ENCODE results near the gene TREML4. TPM values are rescaled to one million over a fixed set of nuclear protein-coding genes. Genes with fewer than 3 reads are reported as not detected.

Gene TREML4
- total RNA-seq, 2 donors from 2014 or later: not detected

- no peaks in the 10 kb centered on the region for H3K36me3 Mint-ChIP-seq
- peak overlapping the region; percentile 82 for H3K4me3 Mint-ChIP-seq
- DNase-seq (ENCODE audit: low spot score): peak; percentile 84
- peak; percentile 94 for ATAC-seq
- H3K27me3 Mint-ChIP-seq: no peaks in the 10 kb centered on the region
- peak overlapping the region; percentile 81 to 91 for H3K27ac Mint-ChIP-seq
- peaks cover 18 to 28% of the 10 kb centered on the region in 2 donors for H3K4me1 Mint-ChIP-seq (ENCODE audit: low read depth in 2 of 2)
- H3K9me3 Mint-ChIP-seq: peaks cover 4% of the 10 kb centered on the region
Observed at GRCh38 chr6:41271901-41272395, 43.8 kb downstream of the TREML4 start.

GRCh38 chr6:41272591-41273240, 44.6 kb downstream of the TREML4 start:
- H3K27ac Mint-ChIP-seq: peak overlapping the region; percentile 81 to 91
- H3K4me3 Mint-ChIP-seq: no peak overlapping the region
- no peak for ATAC-seq
- peaks cover 18 to 28% of the 10 kb centered on the region in 2 donors for H3K4me1 Mint-ChIP-seq (ENCODE audit: low read depth in 2 of 2)
- no peaks in the 10 kb centered on the region for H3K27me3 Mint-ChIP-seq
- H3K36me3 Mint-ChIP-seq: no peaks in the 10 kb centered on the region
- peaks cover 4% of the 10 kb centered on the region for H3K9me3 Mint-ChIP-seq
- DNase-seq (ENCODE audit: low spot score): no peak

DNA sequence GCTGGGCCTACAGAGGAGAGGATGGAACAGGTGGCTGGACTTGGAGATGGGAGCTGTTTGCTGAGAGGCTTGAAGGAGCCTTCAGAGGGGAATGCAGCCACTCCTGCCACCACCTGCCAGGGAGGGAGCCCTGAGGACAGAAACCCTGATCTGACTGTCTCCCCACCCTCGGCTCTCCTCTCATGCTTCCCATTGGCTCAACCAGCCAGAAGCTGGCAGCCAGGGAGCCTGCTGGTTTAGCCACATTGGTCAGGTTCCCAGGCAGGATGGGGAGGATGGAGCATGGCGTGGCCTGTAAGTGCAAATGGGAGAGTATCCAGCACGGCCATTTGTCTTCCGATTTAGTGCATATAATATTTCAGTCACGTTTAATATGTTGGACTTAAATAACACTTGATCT, 45.6 kb downstream of the TREML4 start:
- no peaks in the 10 kb centered on the region for H3K27me3 Mint-ChIP-seq
- H3K9me3 Mint-ChIP-seq: peaks cover 4% of the 10 kb centered on the region
- H3K27ac Mint-ChIP-seq: peak overlapping the region in 1 of 2 donors; percentile 49
- no peaks in the 10 kb centered on the region for H3K36me3 Mint-ChIP-seq
- H3K4me1 Mint-ChIP-seq (ENCODE audit: low read depth in 2 of 2): peaks cover 22 to 30% of the 10 kb centered on the region in 2 donors
- no peak overlapping the region for H3K4me3 Mint-ChIP-seq
- ATAC-seq (no peak), DNase-seq (ENCODE audit: low spot score) (no peak)

GRCh38 chr6:41274256-41274655, 46.1 kb downstream of the TREML4 start:
- peak overlapping the region in 1 of 2 donors; percentile 36 for H3K27ac Mint-ChIP-seq
- no peak overlapping the region for H3K4me3 Mint-ChIP-seq
- H3K27me3 Mint-ChIP-seq: no peaks in the 10 kb centered on the region
- peaks cover 28 to 36% of the 10 kb centered on the region in 2 donors for H3K4me1 Mint-ChIP-seq (ENCODE audit: low read depth in 2 of 2)
- no peak for DNase-seq (ENCODE audit: low spot score)
- no peaks in the 10 kb centered on the region for H3K36me3 Mint-ChIP-seq
- peaks cover 4% of the 10 kb centered on the region for H3K9me3 Mint-ChIP-seq
- ATAC-seq: no peak

DNA sequence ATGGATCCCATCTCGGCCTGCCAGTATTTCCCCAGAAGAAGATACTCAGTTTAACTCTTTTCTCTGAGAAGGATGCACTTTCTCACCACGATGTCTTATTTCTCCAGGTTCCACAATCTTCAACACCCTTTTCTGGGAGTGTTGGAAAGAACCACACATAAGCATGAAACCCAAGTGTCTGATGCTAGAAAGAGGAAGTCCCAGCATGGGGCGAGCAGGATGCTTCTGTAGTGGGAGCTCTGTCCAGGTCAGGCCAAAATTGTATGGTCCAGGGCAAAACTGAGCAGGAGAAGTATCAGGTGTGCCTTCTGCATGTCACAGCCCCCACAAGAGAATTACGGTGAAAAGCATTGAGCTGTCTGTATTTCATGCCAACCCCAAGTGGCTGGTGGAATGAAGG, 47.3 kb downstream of the TREML4 start:
- Mint-ChIP-seq H3K4me3 (no peak overlapping the region), H3K36me3 (no peaks in the 10 kb centered on the region), H3K27ac (peak overlapping the region in 1 of 2 donors; percentile 45), H3K27me3 (no peaks in the 10 kb centered on the region), H3K9me3 (peaks cover 4% of the 10 kb centered on the region), H3K4me1 (ENCODE audit: low read depth in 2 of 2) (peaks cover 30 to 34% of the 10 kb centered on the region in 2 donors)
- ATAC-seq (no peak), DNase-seq (ENCODE audit: low spot score) (no peak)

DNA sequence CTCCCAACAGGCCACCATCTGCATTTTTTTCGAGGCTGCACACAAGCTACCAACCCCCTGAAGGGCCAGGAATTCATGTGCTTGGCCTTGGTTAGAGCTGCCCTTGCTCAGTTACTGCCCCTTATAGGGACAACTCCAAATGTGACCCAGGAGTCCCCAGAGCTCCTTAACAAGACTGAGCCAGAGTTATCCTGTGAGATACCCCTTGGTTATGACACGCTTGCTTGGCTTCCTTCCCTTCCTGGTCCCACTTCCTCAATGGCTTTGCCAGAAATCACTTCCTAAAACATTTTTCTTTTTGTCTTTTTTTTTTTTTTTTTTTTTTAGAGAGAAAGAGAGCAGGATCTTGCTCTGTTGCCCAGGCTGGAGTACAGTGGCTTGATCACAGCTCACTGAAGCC, 49.5 kb downstream of the TREML4 start:
- no peak for DNase-seq (ENCODE audit: low spot score)
- H3K36me3 Mint-ChIP-seq: no peaks in the 10 kb centered on the region

GRCh38 chr6:41278699-41279405, 50.7 kb downstream of the TREML4 start:
- H3K36me3 Mint-ChIP-seq: no peaks in the 10 kb centered on the region
- no peaks in the 10 kb centered on the region for H3K9me3 Mint-ChIP-seq
- H3K27me3 Mint-ChIP-seq: peaks cover 6% of the 10 kb centered on the region in 2 donors
- H3K4me3 Mint-ChIP-seq: peak overlapping the region; percentile 5
- peak; percentile 74 to 80 for ATAC-seq
- peak; percentile 71 for DNase-seq (ENCODE audit: low spot score)
- peaks cover 12 to 13% of the 10 kb centered on the region in 2 donors for H3K4me1 Mint-ChIP-seq (ENCODE audit: low read depth in 2 of 2)
- peak overlapping the region in 1 of 2 donors; percentile 53 for H3K27ac Mint-ChIP-seq

More for the DNA sequence above, 49.5 kb downstream of the TREML4 start:
- Mint-ChIP-seq H3K4me3 (no peak overlapping the region), H3K4me1 (ENCODE audit: low read depth in 2 of 2) (peaks cover 12 to 19% of the 10 kb centered on the region in 2 donors), H3K27ac (no peak overlapping the region), H3K27me3 (peaks cover 0 to 6% of the 10 kb centered on the region in 2 donors), H3K9me3 (no peaks in the 10 kb centered on the region)
- no peak for ATAC-seq

DNA sequence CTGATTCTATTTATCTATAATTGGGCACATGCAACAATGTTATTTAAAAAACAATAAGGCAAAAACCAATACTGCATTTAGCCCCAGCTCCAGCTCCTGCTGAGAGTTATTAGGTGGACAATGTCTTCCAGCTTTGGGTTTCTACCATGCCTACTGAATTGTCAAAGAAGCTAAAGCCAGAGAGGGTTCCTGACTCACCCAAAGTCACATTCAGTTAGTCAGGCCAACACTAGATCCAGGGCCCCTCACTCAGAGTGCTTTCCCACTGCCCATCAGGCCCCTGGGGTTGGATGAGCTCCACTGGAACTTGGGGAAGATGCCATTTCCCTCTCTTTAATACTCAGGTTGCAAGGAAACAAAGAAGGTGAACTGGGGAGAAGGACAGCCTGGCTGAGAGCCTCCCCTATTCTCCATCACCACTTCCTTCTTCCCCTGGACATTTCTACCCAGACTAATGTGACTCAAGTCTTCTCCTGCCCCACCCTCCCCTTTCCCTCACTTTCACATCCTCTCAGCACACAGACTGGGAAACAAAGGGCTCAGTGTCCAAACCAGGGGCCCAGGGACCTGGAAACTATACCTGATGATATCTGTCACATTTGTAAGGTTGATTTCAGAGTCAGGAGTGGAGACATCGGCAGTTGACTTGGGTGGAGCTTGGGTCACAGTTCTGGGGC, 52.4 kb downstream of the TREML4 start:
- no peaks in the 10 kb centered on the region for H3K9me3 Mint-ChIP-seq
- no peak overlapping the region for H3K4me3 Mint-ChIP-seq
- ATAC-seq: no peak
- no peaks in the 10 kb centered on the region for H3K36me3 Mint-ChIP-seq
- no peak overlapping the region for H3K27ac Mint-ChIP-seq
- H3K27me3 Mint-ChIP-seq: peaks cover 6% of the 10 kb centered on the region in 2 donors
- no peak for DNase-seq (ENCODE audit: low spot score)
- H3K4me1 Mint-ChIP-seq (ENCODE audit: low read depth in 2 of 2): peaks cover 12 to 13% of the 10 kb centered on the region in 2 donors

DNA sequence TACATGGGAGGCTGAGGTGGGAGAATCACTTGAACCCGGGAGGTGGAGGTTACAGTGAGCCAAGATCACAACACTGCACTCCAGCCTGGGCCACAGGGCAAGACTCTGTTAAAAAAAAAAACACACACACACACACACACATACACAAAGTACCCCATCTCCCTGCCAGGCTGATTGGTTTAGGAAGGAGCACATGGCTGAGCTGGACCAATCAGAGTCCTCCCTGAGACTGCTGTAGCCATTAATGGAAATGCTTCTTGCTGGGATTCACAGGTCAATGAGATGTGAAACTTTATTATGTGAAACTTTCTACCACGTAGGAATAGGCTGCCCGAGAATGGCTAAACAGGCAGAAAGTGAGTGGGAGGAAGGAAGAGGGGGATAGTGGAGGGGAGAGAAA, 55.5 kb downstream of the TREML4 start:
- H3K9me3 Mint-ChIP-seq: no peaks in the 10 kb centered on the region
- peaks cover 11 to 16% of the 10 kb centered on the region in 2 donors for H3K27me3 Mint-ChIP-seq
- H3K36me3 Mint-ChIP-seq: no peaks in the 10 kb centered on the region
- ATAC-seq (no peak), DNase-seq (ENCODE audit: low spot score) (no peak)
- no peak overlapping the region for H3K4me3 Mint-ChIP-seq
- peak overlapping the region in 1 of 2 donors; percentile 59 for H3K27ac Mint-ChIP-seq
- H3K4me1 Mint-ChIP-seq (ENCODE audit: low read depth in 2 of 2): peaks cover 14 to 16% of the 10 kb centered on the region in 2 donors

GRCh38 chr6:41284726-41285125, 56.6 kb downstream of the TREML4 start:
- ATAC-seq: no peak
- Mint-ChIP-seq H3K27me3 (peaks cover 11 to 16% of the 10 kb centered on the region in 2 donors), H3K4me3 (no peak overlapping the region), H3K4me1 (ENCODE audit: low read depth in 2 of 2) (peaks cover 6 to 9% of the 10 kb centered on the region in 2 donors), H3K27ac (no peak overlapping the region), H3K36me3 (no peaks in the 10 kb centered on the region), H3K9me3 (no peaks in the 10 kb centered on the region)
- no peak for DNase-seq (ENCODE audit: low spot score)

- H3K4me3 Mint-ChIP-seq: no peak within 1 kb of the TSS
- peaks cover 6% of the 10 kb centered on the region in 2 donors for H3K4me1 Mint-ChIP-seq (ENCODE audit: low read depth in 2 of 2)
- H3K36me3 Mint-ChIP-seq: no peaks in the 10 kb centered on the region
- H3K9me3 Mint-ChIP-seq: no peaks in the 10 kb centered on the region
- DNase-seq (ENCODE audit: low spot score) (no peak), ATAC-seq (peak; percentile 44 to 73)
- peak within 1 kb of the TSS; percentile 2 to 26 for H3K27ac Mint-ChIP-seq
- peaks cover 9 to 11% of the 10 kb centered on the region in 2 donors for H3K27me3 Mint-ChIP-seq
Observed at GRCh38 chr6:41286544-41287346, 58.6 kb downstream of the TREML4 start, which contains the start of gene TREM1. TREM1 (minus strand) TSS chr6:41286682; CDS start chr6:41286655, 27 bp downstream.

- Mint-ChIP-seq H3K27me3 (peaks cover 7 to 9% of the 10 kb centered on the region in 2 donors), H3K27ac (no peak overlapping the region), H3K9me3 (no peaks in the 10 kb centered on the region), H3K36me3 (no peaks in the 10 kb centered on the region), H3K4me3 (no peak overlapping the region), H3K4me1 (ENCODE audit: low read depth in 2 of 2) (peaks cover 6 to 11% of the 10 kb centered on the region in 2 donors)
- ATAC-seq (no peak), DNase-seq (ENCODE audit: low spot score) (no peak)
Observed at GRCh38 chr6:41288030-41288753, 60.0 kb downstream of the TREML4 start.

Measured in natural killer cell treated with Interleukin-12 subunit alpha and Interleukin-12 subunit beta and Interleukin-15 and Interleukin-18, amount 100 ng/mL, for 72 hours (primary cell).